Muscle of arm (tissue), 12 donors: ENCODE measurements around the gene MSMB. TPM values are rescaled to one million over a fixed set of nuclear protein-coding genes. Genes with fewer than 3 reads are reported as not detected.
A peak's percentile ranks its signal among the peaks of the same experiment; 100 is the strongest.
"Not testable (repeated sequence)": the region's sequence is repeated elsewhere in the genome, so short reads cannot be mapped to it uniquely, and the experiment has no call there.

Experiments used
- DNase-seq: peaks from one replicate; pipeline ENCODE4 v3.0.0-alpha.2; 2013
- polyA plus RNA-seq, 12 donors: library from polyadenylated mRNA; unstranded; fragments of 120-200 nt; gene quantifications; one replicate each; pipeline ENCODE4 v1.2.1, GENCODE V29; 2013; ENCODE audit not compliant: insufficient read length in 12 of 12

The MSMB gene
- polyA plus RNA-seq, 12 donors: not detected

- no peak for DNase-seq
Observed at GRCh38 chr10:46014683-46015405, 31.2 kb downstream of the MSMB start.

- no peak for DNase-seq
Observed at GRCh38 chr10:46014206-46014605, 31.9 kb downstream of the MSMB start.

GRCh38 chr10:46012746-46013145, 33.3 kb downstream of the MSMB start:
- no peak for DNase-seq

- no peak for DNase-seq
Observed at GRCh38 chr10:46006219-46006618, 39.9 kb downstream of the MSMB start.

- DNase-seq: no peak
Observed at GRCh38 chr10:46005383-46005782, 40.7 kb downstream of the MSMB start.

- no peak for DNase-seq
Observed at GRCh38 chr10:46004963-46005362, 41.1 kb downstream of the MSMB start.

GRCh38 chr10:46002916-46003693, 43.0 kb downstream of the MSMB start:
- no peak for DNase-seq

- DNase-seq: not testable (repeated sequence)
Observed at GRCh38 chr10:46002189-46002687, 43.8 kb downstream of the MSMB start.

- DNase-seq: no peak
Observed at GRCh38 chr10:46001187-46001756, 44.8 kb downstream of the MSMB start.

GRCh38 chr10:46000538-46000937, 45.5 kb downstream of the MSMB start:
- DNase-seq: no peak

GRCh38 chr10:45999955-46000354, 46.1 kb downstream of the MSMB start:
- DNase-seq: not testable (repeated sequence)

- no peak for DNase-seq
Observed at GRCh38 chr10:45997994-45998763, 47.9 kb downstream of the MSMB start.

- DNase-seq: no peak
Observed at GRCh38 chr10:45997557-45997956, 48.5 kb downstream of the MSMB start.

- not testable (repeated sequence) for DNase-seq
Observed at GRCh38 chr10:45985590-45985989, 60.5 kb downstream of the MSMB start.

- not testable (repeated sequence) for DNase-seq
Observed at GRCh38 chr10:45984473-45984872, 61.6 kb downstream of the MSMB start.

GRCh38 chr10:45983538-45984186, 62.4 kb downstream of the MSMB start:
- DNase-seq: peak; percentile 16

Other genes starting within 250 kb of the MSMB start
- gene AGAP4, start 198.8 kb downstream of the MSMB start, polyA plus RNA-seq: 10 to 100 TPM in 10 of 12 donors, not detected in 2; 13.1 to 36.2 (median 20.4) TPM
- gene TIMM23, start 73.8 kb downstream of the MSMB start, polyA plus RNA-seq: 10 to 100 TPM in 11 of 12 donors, not detected in 1; 43.0 to 60.4 (median 53.8) TPM
- 100 to 1,000 TPM in 10 of 12 donors, 10 to 100 TPM in 1, not detected in 1; 98.3 to 168 (median 126) TPM for gene NCOA4, start 15.6 kb downstream of the MSMB start, polyA plus RNA-seq
- gene ANTXRL, start 240.7 kb upstream of the MSMB start, polyA plus RNA-seq: under 1 TPM in 2 of 12 donors, not detected in 10; 0.07 to 0.11 TPM